NB4 (cell line): ENCODE data around the gene PTPN3.

ENCODE experiments used
- CTCF ChIP-seq: IDR thresholded peaks from one replicate; pipeline ENCODE4 v1.5.1; 2012; ENCODE audit warnings: low read depth, low read length
- MAX ChIP-seq: IDR thresholded peaks from 2 replicates; pipeline ENCODE4 v1.6.1; 2011; ENCODE audit warnings: low read depth, low read length
- MYC ChIP-seq: IDR thresholded peaks from 2 replicates; pipeline ENCODE4 v1.6.1; 2011; ENCODE audit warnings: low read depth, low read length
- POLR2A ChIP-seq: IDR thresholded peaks from 2 replicates; pipeline ENCODE4 v1.6.1; 2011; ENCODE audit warnings: mild to moderate bottlenecking; ENCODE audit not compliant: insufficient read length; ENCODE audit errors: extremely low read depth

- TF ChIP-seq POLR2A (no peak), CTCF (no peak), MYC (no peak), MAX (no peak)
Measured at GRCh38 chr9:109419531-109419930, 78.6 kb downstream of the PTPN3 start.
